Measurements from ENCODE around the gene RAF1. TPM values are rescaled to one million over a fixed set of nuclear protein-coding genes. Genes with fewer than 3 reads are reported as not detected.

The RAF1 gene
- total RNA-seq, 3 donors from 2014 or later: 97.2 to 104 (median 100) TPM

Other genes with a start within 250 kb of the RAF1 start
- gene TSEN2, start 179.6 kb downstream of the RAF1 start, total RNA-seq: 10 to 100 TPM; 30.6 to 38.8 (median 35.9) TPM
- gene MKRN2OS, start 118.6 kb downstream of the RAF1 start, total RNA-seq: not detected
- 10 to 100 TPM; 37.7 to 43.7 (median 37.8) TPM for gene MKRN2, start 107.0 kb downstream of the RAF1 start, total RNA-seq
- not detected for gene TMEM40, start 95.1 kb upstream of the RAF1 start, total RNA-seq
- 1 to 10 TPM; 1.0 to 1.9 (median 1.4) TPM for gene CAND2, start 132.6 kb upstream of the RAF1 start, total RNA-seq
- gene RPL32, start 177.4 kb upstream of the RAF1 start, total RNA-seq: 1,000 to 10,000 TPM; 2,424 to 2,614 (median 2,461) TPM